ENCODE data around the gene OR13C4. TPM values are rescaled to one million over a fixed set of nuclear protein-coding genes. Genes with fewer than 3 reads are reported as not detected.

The OR13C4 gene
- not detected for total RNA-seq

DNA sequence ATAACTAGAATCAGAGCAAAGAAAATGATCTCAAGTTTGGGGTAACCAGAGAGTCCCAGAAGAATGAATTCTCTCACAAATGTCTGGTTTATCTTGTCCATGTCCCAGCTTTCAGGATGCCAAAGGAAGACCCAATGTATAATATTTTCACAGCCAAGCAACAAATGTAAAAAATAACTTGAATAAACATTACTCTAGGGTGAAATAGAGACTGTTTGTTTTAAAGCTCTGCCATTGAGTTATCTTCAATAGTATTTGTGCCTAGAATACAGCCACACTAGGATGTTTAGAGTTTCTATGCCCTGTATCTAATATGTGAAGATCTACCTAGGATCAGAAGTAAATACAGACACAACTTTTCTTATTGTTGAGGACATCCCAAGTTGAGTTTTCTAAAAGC, at the start of gene OR13C4:
TSS of gene OR13C4 (minus strand) at position 101 of the 400 bp plus-strand sequence. CDS start at position 101, 0 bp downstream.

DNA sequence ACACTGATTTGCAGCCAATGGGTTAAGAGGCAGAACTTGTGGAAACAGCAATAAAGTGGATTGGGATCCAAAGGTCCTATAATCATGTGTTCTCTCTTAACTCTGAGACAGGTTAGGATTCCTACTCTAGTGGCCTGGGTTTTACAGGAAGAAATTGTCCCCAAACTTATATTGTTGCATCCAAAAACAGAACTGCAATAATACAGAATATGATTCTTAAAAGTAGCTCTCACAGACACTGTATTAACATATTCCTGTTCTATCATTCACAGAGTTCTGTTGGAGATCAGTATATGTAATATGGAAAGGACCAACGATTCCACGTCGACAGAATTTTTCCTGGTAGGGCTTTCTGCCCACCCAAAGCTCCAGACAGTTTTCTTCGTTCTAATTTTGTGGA, 41.9 kb upstream of the OR13C4 start, which contains the start of gene OR13C8:
TSS of gene OR13C8 (plus strand) at position 301 of the 400 bp plus-strand sequence. CDS start at position 301, 0 bp downstream.

DNA sequence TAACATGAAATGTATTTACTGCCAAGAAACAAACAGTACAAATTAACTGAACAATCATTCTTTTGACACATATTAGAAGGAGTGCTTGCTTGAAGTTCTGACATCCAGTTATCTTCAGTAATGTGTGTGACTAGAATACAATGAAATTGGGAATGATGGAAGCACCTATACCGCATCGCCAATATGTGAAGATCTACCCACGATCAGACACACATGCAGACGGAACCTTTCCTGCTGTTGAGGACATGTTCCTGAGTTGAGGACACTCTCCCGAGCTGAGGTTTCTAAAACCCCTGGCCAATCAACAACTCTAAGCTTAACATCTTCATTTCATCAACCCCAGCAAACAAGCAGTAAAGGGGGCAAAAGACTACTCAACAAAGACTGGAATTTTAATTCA, 9.7 kb upstream of the OR13C4 start, which contains the start of gene OR13C3:
TSS of gene OR13C3 (minus strand) at position 101 of the 400 bp plus-strand sequence. CDS start 133 bp downstream, outside the sequence.

DNA sequence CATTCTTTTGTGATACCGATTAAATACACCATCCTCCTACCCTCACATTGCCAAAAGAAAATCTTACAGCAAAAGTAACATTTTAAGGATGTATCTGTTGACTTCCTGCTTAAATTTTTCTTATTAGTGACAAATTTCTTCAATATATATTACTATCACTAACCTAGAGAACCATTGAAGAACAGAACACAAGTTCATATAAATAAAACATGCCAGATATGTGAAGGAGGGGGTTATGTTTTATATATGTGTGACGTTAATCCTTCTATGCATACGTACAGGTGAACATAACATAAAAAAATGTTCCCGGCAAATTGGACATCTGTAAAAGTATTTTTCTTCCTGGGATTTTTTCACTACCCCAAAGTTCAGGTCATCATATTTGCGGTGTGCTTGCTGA, 23.0 kb downstream of the OR13C4 start, which contains the start of gene OR13F1:
TSS of gene OR13F1 (plus strand) at position 301 of the 400 bp plus-strand sequence. CDS start at position 301, 0 bp downstream.

Other genes with a start within 250 kb of the OR13C4 start
- not detected for gene OR13F1, start 22.9 kb downstream of the OR13C4 start, total RNA-seq
- not detected for gene OR13C3, start 9.6 kb upstream of the OR13C4 start, total RNA-seq
- not detected for gene OR13C8, start 42.0 kb upstream of the OR13C4 start, total RNA-seq
- not detected for gene OR13C5, start 72.2 kb upstream of the OR13C4 start, total RNA-seq
- gene OR13C2, start 78.4 kb upstream of the OR13C4 start, total RNA-seq = 0.18 TPM
- gene OR13C9, start 91.0 kb upstream of the OR13C4 start, total RNA-seq = 0.58 TPM
- gene OR13D1, start 167.3 kb upstream of the OR13C4 start, total RNA-seq = not detected
- gene NIPSNAP3A, start 220.5 kb upstream of the OR13C4 start, total RNA-seq = 47.2 TPM
- 9.0 TPM for gene NIPSNAP3B, start 236.9 kb upstream of the OR13C4 start, total RNA-seq

Data from metanephros (tissue), 1 donor.